HEK293 (cell line): ENCODE measurements around the gene ANO8.

Experiments used
- KLF7 ChIP-seq: fragments of 450-650 bp; formaldehyde crosslinking; IDR thresholded peaks from 2 replicates; pipeline ENCODE4 v1.5.1; 2016; ENCODE audit warnings: missing biosample characterization, missing genetic modification characterization, borderline replicate concordance
- ZBTB8A ChIP-seq: fragments of 450-650 bp; formaldehyde crosslinking; IDR thresholded peaks from 2 replicates; pipeline ENCODE4 v1.5.1; 2016; ENCODE audit warnings: missing biosample characterization, missing genetic modification characterization
- ZFP37 ChIP-seq: fragments of 450-650 bp; formaldehyde crosslinking; IDR thresholded peaks from 2 replicates; pipeline ENCODE4 v1.5.1; 2016; ENCODE audit warnings: missing biosample characterization, missing genetic modification characterization
- ZNF132 ChIP-seq: fragments of 450-650 bp; formaldehyde crosslinking; IDR thresholded peaks from 2 replicates; pipeline ENCODE4 v1.5.1; 2017; ENCODE audit warnings: missing biosample characterization, missing genetic modification characterization, borderline replicate concordance
- ZNF585B ChIP-seq: fragments of 450-650 bp; formaldehyde crosslinking; IDR thresholded peaks from 2 replicates; pipeline ENCODE4 v1.5.1; 2016; ENCODE audit warnings: missing biosample characterization, missing genetic modification characterization
- TF ChIP-seq, protein P1 (sequence below): fragments of 450-650 bp; formaldehyde crosslinking; IDR thresholded peaks from 2 replicates; pipeline ENCODE4 v1.5.1; 2016; ENCODE audit warnings: missing biosample characterization, missing genetic modification characterization
- TF ChIP-seq, protein P2 (sequence below): fragments of 450-650 bp; formaldehyde crosslinking; IDR thresholded peaks from 2 replicates; pipeline ENCODE4 v1.5.1; 2016; ENCODE audit warnings: missing biosample characterization, missing genetic modification characterization
- TF ChIP-seq, protein P3 (sequence below): fragments of 450-650 bp; formaldehyde crosslinking; IDR thresholded peaks from 2 replicates; pipeline ENCODE4 v1.5.1; 2016; ENCODE audit warnings: missing biosample characterization, missing genetic modification characterization
- TF ChIP-seq, protein P4 (sequence below): fragments of 450-650 bp; IDR thresholded peaks from 2 replicates; pipeline ENCODE4 v1.5.1; 2018; ENCODE audit warnings: missing biosample characterization, missing genetic modification characterization

DNA sequence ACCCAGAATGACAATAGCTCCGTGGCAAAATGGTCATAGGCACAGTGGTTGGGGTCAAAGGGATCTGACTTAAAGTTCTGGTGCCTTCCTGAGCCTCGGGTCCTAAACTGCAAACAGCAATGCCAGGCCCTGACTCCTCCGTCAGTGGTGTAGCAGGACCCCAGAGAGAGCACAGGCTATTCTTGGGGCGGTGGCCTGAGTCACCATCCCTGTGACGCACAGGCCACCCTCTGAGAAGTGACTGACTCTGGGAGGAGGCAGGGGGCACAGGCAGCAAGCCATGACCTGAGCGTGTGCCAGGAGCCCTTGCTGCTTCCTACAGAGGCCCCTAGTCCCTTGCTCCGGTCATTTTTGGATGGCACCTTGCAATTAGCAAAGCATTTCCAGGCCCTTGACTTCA, 23.7 kb upstream of the ANO8 start:
- TF ChIP-seq, protein P1, sequence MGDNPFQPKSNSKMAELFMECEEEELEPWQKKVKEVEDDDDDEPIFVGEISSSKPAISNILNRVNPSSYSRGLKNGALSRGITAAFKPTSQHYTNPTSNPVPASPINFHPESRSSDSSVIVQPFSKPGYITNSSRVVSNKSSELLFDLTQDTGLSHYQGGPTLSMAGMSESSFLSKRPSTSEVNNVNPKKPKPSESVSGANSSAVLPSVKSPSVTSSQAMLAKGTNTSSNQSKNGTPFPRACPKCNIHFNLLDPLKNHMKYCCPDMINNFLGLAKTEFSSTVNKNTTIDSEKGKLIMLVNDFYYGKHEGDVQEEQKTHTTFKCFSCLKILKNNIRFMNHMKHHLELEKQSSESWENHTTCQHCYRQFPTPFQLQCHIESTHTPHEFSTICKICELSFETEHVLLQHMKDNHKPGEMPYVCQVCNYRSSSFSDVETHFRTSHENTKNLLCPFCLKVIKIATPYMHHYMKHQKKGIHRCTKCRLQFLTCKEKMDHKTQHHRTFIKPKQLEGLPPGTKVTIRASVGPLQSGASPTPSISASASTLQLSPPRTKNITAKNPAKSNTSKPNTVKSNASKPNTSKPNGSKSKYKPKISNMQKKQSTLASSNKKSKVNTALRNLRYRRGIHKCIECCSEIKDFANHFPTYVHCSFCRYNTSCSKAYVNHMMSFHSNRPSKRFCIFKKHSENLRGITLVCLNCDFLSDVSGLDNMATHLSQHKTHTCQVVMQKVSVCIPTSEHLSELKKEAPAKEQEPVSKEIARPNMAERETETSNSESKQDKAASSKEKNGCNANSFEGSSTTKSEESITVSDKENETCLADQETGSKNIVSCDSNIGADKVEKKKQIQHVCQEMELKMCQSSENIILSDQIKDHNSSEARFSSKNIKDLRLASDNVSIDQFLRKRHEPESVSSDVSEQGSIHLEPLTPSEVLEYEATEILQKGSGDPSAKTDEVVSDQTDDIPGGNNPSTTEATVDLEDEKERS (tag by site-specific recombination), result no peak
- TF ChIP-seq, protein P2, sequence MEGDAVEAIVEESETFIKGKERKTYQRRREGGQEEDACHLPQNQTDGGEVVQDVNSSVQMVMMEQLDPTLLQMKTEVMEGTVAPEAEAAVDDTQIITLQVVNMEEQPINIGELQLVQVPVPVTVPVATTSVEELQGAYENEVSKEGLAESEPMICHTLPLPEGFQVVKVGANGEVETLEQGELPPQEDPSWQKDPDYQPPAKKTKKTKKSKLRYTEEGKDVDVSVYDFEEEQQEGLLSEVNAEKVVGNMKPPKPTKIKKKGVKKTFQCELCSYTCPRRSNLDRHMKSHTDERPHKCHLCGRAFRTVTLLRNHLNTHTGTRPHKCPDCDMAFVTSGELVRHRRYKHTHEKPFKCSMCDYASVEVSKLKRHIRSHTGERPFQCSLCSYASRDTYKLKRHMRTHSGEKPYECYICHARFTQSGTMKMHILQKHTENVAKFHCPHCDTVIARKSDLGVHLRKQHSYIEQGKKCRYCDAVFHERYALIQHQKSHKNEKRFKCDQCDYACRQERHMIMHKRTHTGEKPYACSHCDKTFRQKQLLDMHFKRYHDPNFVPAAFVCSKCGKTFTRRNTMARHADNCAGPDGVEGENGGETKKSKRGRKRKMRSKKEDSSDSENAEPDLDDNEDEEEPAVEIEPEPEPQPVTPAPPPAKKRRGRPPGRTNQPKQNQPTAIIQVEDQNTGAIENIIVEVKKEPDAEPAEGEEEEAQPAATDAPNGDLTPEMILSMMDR (tag by site-specific recombination), result no peak
- TF ChIP-seq, protein P3, sequence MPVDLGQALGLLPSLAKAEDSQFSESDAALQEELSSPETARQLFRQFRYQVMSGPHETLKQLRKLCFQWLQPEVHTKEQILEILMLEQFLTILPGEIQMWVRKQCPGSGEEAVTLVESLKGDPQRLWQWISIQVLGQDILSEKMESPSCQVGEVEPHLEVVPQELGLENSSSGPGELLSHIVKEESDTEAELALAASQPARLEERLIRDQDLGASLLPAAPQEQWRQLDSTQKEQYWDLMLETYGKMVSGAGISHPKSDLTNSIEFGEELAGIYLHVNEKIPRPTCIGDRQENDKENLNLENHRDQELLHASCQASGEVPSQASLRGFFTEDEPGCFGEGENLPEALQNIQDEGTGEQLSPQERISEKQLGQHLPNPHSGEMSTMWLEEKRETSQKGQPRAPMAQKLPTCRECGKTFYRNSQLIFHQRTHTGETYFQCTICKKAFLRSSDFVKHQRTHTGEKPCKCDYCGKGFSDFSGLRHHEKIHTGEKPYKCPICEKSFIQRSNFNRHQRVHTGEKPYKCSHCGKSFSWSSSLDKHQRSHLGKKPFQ (tag by site-specific recombination), result no peak
- TF ChIP-seq ZNF585B (tag by site-specific recombination) (no peak), ZFP37 (no peak), ZNF132 (tag by site-specific recombination) (no peak), ZBTB8A (tag by site-specific recombination) (no peak), KLF7 (tag by site-specific recombination) (no peak)
- TF ChIP-seq, protein P4, sequence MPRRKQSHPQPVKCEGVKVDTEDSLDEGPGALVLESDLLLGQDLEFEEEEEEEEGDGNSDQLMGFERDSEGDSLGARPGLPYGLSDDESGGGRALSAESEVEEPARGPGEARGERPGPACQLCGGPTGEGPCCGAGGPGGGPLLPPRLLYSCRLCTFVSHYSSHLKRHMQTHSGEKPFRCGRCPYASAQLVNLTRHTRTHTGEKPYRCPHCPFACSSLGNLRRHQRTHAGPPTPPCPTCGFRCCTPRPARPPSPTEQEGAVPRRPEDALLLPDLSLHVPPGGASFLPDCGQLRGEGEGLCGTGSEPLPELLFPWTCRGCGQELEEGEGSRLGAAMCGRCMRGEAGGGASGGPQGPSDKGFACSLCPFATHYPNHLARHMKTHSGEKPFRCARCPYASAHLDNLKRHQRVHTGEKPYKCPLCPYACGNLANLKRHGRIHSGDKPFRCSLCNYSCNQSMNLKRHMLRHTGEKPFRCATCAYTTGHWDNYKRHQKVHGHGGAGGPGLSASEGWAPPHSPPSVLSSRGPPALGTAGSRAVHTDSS (tag by site-specific recombination), result no peak
